ENCODE data around the gene ERN1.

The ERN1 gene

GRCh38 chr17:64003526-64004121 is 126.3 kb downstream of the ERN1 start:
- no peak for DNase-seq (ENCODE audit: low read depth)

GRCh38 chr17:64002658-64003525 is 127.1 kb downstream of the ERN1 start:
- DNase-seq (ENCODE audit: low read depth), result no peak

GRCh38 chr17:64001763-64002529 is 128.0 kb downstream of the ERN1 start:
- no peak for DNase-seq (ENCODE audit: low read depth)

GRCh38 chr17:64001091-64001579 is 128.8 kb downstream of the ERN1 start:
- no peak for DNase-seq (ENCODE audit: low read depth)

- DNase-seq (ENCODE audit: low read depth), result no peak
Measured at GRCh38 chr17:63999680-64000531, 130.0 kb downstream of the ERN1 start.

- no peak for DNase-seq (ENCODE audit: low read depth)
Measured at GRCh38 chr17:63998721-63999679, 130.9 kb downstream of the ERN1 start.

GRCh38 chr17:63998050-63998720 is 131.8 kb downstream of the ERN1 start, which contains the start of gene PRR29:
TSS of gene PRR29 (plus strand) at chr17:63998351. CDS start at chr17:63998365, 14 bp downstream.
- peak; percentile 56 for DNase-seq (ENCODE audit: low read depth)

GRCh38 chr17:63997341-63998048 is 132.4 kb downstream of the ERN1 start:
- no peak for DNase-seq (ENCODE audit: low read depth)

- no peak for DNase-seq (ENCODE audit: low read depth)
Measured at GRCh38 chr17:63996430-63997182, 133.3 kb downstream of the ERN1 start.

GRCh38 chr17:63995626-63996025 is 134.3 kb downstream of the ERN1 start:
- no peak for DNase-seq (ENCODE audit: low read depth)

GRCh38 chr17:63993368-63993985 is 136.5 kb downstream of the ERN1 start:
- no peak for DNase-seq (ENCODE audit: low read depth)

GRCh38 chr17:63991611-63992010 is 138.3 kb downstream of the ERN1 start:
- DNase-seq (ENCODE audit: low read depth), result no peak

GRCh38 chr17:63989622-63990345 is 140.2 kb downstream of the ERN1 start:
- DNase-seq (ENCODE audit: low read depth), result no peak

All from stimulated activated CD8-positive, alpha-beta memory T cell treated with anti-CD3 and anti-CD28 coated beads, Interleukin-4, amount 100 ng/mL, for 24 hours (primary cell).